Endothelial cell of umbilical vein (primary cell): Measurements from ENCODE around the gene BLM.

Source experiments
- EZH2 ChIP-seq: IDR thresholded peaks from 2 replicates; pipeline ENCODE4 v1.6.1; 2012; ENCODE audit warnings: borderline replicate concordance, low read depth, mild to moderate bottlenecking, moderate library complexity, low read length, inconsistent platforms; ENCODE audit not compliant: severe bottlenecking
- GATA2 ChIP-seq: IDR thresholded peaks from 2 replicates; pipeline ENCODE4 v1.7.0; 2011; ENCODE audit warnings: low read depth, mild to moderate bottlenecking, moderate library complexity, mixed read lengths, low read length; ENCODE audit not compliant: insufficient read length, insufficient read depth
- TF ChIP-seq, protein P1 (sequence below), 2 donors: IDR thresholded peaks; 1 replicate in 1 of 2; 2 replicates in 1 of 2; pipeline ENCODE4 v1.5.1; 2011; ENCODE audit warnings: low read length in 2 of 2, mild to moderate bottlenecking in 2 of 2, moderate library complexity in 2 of 2, control low read depth in 1 of 2, inconsistent platforms in 1 of 2, low read depth in 1 of 2; ENCODE audit not compliant: insufficient read depth in 1 of 2; ENCODE audit errors: extremely low read depth in 1 of 2

DNA sequence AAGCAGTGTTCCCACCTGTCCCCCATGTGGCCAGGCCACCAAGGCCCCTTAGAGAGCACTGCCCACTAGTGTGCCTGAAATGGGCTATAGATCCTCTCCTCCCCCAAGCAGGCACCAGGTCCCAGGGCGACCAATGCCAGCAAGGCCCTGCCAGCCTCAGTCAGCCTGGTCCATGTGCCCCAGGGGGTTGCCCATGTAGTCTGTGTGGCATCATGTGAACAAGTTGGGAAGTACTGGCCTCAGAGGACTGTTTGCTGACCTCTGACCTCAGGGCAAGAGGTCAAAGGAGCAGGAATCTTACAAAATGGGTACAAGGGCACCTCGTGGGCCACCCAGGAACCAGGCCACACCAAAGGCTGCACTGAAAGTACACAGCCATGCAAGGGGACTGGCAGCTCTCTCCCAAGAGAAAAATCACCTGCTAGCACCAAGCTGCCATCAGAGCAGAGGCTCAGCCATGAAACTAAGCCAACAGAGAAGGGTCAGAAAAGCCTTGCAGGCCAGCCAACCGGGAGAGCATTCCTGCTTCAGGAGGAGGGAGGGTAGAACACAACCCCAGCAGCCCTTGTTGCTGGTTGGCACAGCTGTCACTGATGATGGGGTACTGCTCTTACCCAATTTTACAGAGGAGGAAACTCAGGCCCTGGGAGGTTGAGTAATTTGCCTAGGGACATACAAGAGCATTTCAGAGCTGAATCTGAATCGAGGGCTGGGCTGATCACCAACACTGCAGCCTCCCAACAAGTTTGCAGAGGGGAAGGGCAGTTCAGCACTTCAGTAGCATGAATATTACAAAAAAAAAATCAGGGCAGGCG, 146.0 kb downstream of the BLM start:
- TF ChIP-seq, protein P1, sequence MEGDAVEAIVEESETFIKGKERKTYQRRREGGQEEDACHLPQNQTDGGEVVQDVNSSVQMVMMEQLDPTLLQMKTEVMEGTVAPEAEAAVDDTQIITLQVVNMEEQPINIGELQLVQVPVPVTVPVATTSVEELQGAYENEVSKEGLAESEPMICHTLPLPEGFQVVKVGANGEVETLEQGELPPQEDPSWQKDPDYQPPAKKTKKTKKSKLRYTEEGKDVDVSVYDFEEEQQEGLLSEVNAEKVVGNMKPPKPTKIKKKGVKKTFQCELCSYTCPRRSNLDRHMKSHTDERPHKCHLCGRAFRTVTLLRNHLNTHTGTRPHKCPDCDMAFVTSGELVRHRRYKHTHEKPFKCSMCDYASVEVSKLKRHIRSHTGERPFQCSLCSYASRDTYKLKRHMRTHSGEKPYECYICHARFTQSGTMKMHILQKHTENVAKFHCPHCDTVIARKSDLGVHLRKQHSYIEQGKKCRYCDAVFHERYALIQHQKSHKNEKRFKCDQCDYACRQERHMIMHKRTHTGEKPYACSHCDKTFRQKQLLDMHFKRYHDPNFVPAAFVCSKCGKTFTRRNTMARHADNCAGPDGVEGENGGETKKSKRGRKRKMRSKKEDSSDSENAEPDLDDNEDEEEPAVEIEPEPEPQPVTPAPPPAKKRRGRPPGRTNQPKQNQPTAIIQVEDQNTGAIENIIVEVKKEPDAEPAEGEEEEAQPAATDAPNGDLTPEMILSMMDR (IDR thresholded peaks at IDR 0.05; ENCODE audit: extremely low read depth in 1 of 2, insufficient read depth in 1 of 2, low read depth in 1 of 2, low read length in 2 of 2), result no peak
- TF ChIP-seq GATA2 (no peak), EZH2 (no peak)
